Calu3 (cell line): ENCODE measurements around the gene ZNF536. TPM values are rescaled to one million over a fixed set of nuclear protein-coding genes. Genes with fewer than 3 reads are reported as not detected.

ENCODE experiments used
- BruUV-seq: library from RNA; stranded (reverse); fragments of 400-500 nt; replicated peaks from 2 replicates; lab custom pipeline; 2021; lab: Mats Ljungman, UMichigan
- CTCF ChIA-PET: fragments of 300-600 bp; sonication (Branson Sonifier 250); formaldehyde crosslinking; loops from one replicate; lab custom pipeline; 2022; ENCODE audit warnings: antibody characterized with exemption; lab: Charles Lee
- DNase-seq: peaks from one replicate; pipeline ENCODE4 v3.0.0; 2022
- H3K27ac Mint-ChIP-seq: one replicate; pipeline ENCODE4 v1.8.0; 2022; ENCODE audit warnings: mixed read lengths; ENCODE audit not compliant: unreplicated experiment
- H3K27me3 Mint-ChIP-seq: one replicate; pipeline ENCODE4 v1.8.0; 2022; ENCODE audit warnings: mixed read lengths; ENCODE audit not compliant: unreplicated experiment
- H3K36me3 Mint-ChIP-seq: one replicate; pipeline ENCODE4 v1.8.0; 2022; ENCODE audit warnings: mild to moderate bottlenecking, moderate library complexity, mixed read lengths; ENCODE audit not compliant: insufficient read depth, unreplicated experiment
- H3K4me1 Mint-ChIP-seq: one replicate; pipeline ENCODE4 v1.8.0; 2022; ENCODE audit warnings: mild to moderate bottlenecking, low read depth, mixed read lengths; ENCODE audit not compliant: unreplicated experiment
- H3K4me3 Mint-ChIP-seq: one replicate; pipeline ENCODE4 v1.8.0; 2022; ENCODE audit warnings: mild to moderate bottlenecking, low read depth, moderate library complexity, mixed read lengths; ENCODE audit not compliant: unreplicated experiment
- H3K9me3 Mint-ChIP-seq: one replicate; pipeline ENCODE4 v1.8.0; 2022; ENCODE audit warnings: low read depth, mixed read lengths; ENCODE audit not compliant: unreplicated experiment
- CTCF ChIP-seq: fragments of 200-600 bp; IDR thresholded peaks from one replicate; pipeline ENCODE4 v1.8.0; 2022; ENCODE audit warnings: antibody characterized with exemption; ENCODE audit not compliant: unreplicated experiment
- intact Hi-C: fragments of 100-400 bp; cut with micrococcal nuclease; formaldehyde crosslinking; loops from one replicate; pipeline ENCODE4 v1.10.0; 2022; ENCODE audit not compliant: unreplicated experiment
- total RNA-seq: library from RNA; stranded (reverse); gene quantifications from 2 replicates; pipeline ENCODE4 v1.2.3, GENCODE V29; 2022

The ZNF536 gene
- total RNA-seq, 1 experiment from 2014 or later: not detected

DNA sequence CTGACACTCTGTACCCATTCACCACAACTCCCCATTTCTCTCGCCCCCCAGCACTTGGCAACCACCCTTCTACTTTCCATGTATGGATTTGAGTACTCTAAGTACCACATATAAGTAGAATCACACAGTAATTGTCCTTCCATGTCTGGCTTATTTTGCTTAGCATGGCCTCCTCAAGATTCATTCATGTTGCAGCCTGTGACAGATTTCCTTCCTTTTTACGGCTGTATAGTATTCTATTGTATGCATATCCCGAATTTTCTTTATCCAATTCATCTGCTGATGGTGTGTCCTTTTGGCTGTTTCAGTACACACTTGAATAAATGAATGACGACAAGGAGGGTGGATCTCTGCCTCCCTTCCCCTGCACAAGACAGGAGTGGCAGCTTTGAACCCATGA lies 95.1 kb downstream of the ZNF536 start:
- Mint-ChIP-seq H3K27ac (no peak overlapping the region), H3K27me3 (no peaks in the 10 kb centered on the region), H3K36me3 (no peaks in the 10 kb centered on the region), H3K9me3 (peaks cover 12% of the 10 kb centered on the region), H3K4me1 (no peaks in the 10 kb centered on the region), H3K4me3 (no peak overlapping the region)
- CTCF ChIA-PET: interaction anchor here (0.6 kb wide), 1 partner anchor 499 kb away, joined by 3 read pairs; no protein-coding TSS in a partner anchor
- no peak for DNase-seq
- no peak for TF ChIP-seq CTCF
- intact Hi-C loops: no loop called here
- BruUV-seq: no TSS peak

DNA sequence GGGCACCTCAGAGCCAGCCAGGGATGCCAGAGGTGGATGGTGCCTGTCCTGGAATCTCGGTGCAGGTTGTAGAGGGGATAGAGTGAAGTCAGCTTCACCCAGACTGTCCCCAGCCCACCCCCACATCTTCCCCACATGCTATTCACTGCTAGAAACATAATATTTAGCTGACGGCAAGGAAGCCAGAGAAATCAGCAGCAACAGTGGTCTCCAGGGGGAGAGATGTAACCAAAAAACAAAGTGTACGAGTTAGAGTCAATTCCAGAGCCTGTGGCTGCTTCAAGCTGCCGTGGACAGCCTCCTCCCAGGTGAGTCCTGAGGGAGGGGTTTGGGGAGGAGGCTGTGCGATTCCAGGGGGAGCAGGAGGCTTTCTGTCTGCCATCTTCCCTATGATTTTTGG lies 97.6 kb downstream of the ZNF536 start:
- CTCF ChIA-PET: no interaction called here
- intact Hi-C loops: no loop called here
- Mint-ChIP-seq H3K27me3 (no peaks in the 10 kb centered on the region), H3K4me1 (no peaks in the 10 kb centered on the region), H3K9me3 (peaks cover 14% of the 10 kb centered on the region), H3K36me3 (no peaks in the 10 kb centered on the region), H3K4me3 (no peak overlapping the region), H3K27ac (no peak overlapping the region)
- TF ChIP-seq CTCF: no peak
- no peak for DNase-seq
- no TSS peak for BruUV-seq

DNA sequence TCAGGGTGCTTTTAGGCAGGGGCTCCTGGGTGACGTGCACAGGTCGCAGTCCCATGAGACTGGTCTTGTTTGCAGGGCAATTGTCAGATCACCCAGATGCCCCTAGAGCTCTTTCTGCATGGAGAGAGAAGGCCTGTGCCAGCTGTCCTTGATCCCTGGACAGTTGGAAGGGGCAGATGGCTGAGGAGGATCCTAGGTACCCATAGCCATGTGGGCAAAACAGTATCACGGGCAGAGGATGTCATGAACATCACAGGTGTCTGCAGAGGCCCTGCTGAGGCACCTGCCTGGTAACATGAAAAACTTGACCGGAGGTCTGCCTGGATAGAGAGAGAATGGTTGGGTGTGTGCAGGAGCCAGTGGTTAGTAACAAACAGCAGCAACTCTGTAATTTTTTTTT lies 99.3 kb downstream of the ZNF536 start:
- peaks cover 11% of the 10 kb centered on the region for H3K9me3 Mint-ChIP-seq
- H3K27ac Mint-ChIP-seq: no peak overlapping the region
- H3K36me3 Mint-ChIP-seq: no peaks in the 10 kb centered on the region
- BruUV-seq: no TSS peak
- CTCF ChIA-PET: no interaction called here
- intact Hi-C loops: no loop called here
- no peaks in the 10 kb centered on the region for H3K27me3 Mint-ChIP-seq
- DNase-seq: no peak
- H3K4me1 Mint-ChIP-seq: no peaks in the 10 kb centered on the region
- no peak for TF ChIP-seq CTCF
- H3K4me3 Mint-ChIP-seq: no peak overlapping the region

- peaks cover 9% of the 10 kb centered on the region for H3K9me3 Mint-ChIP-seq
- no peaks in the 10 kb centered on the region for H3K36me3 Mint-ChIP-seq
- no TSS peak for BruUV-seq
- H3K27ac Mint-ChIP-seq: no peak overlapping the region
- CTCF ChIA-PET: interaction anchor here (0.5 to 0.6 kb wide), 2 partner anchors 11 to 212 kb away, joined by 3 to 7 read pairs; no protein-coding TSS in a partner anchor
- intact Hi-C loops: no loop called here
- H3K27me3 Mint-ChIP-seq: no peaks in the 10 kb centered on the region
- no peak for TF ChIP-seq CTCF
- H3K4me1 Mint-ChIP-seq: no peaks in the 10 kb centered on the region
- no peak for DNase-seq
- no peak overlapping the region for H3K4me3 Mint-ChIP-seq
These were observed 101.2 kb downstream of the ZNF536 start for GRCh38 chr19:30473334-30473867.
